ENCODE data around the gene IMPDH2. TPM values are rescaled to one million over a fixed set of nuclear protein-coding genes. Genes with fewer than 3 reads are reported as not detected.

IMPDH2 gene
- total and polyA plus RNA-seq, 12 donors, result 40.7 to 105 (median 60.6) TPM

DNA sequence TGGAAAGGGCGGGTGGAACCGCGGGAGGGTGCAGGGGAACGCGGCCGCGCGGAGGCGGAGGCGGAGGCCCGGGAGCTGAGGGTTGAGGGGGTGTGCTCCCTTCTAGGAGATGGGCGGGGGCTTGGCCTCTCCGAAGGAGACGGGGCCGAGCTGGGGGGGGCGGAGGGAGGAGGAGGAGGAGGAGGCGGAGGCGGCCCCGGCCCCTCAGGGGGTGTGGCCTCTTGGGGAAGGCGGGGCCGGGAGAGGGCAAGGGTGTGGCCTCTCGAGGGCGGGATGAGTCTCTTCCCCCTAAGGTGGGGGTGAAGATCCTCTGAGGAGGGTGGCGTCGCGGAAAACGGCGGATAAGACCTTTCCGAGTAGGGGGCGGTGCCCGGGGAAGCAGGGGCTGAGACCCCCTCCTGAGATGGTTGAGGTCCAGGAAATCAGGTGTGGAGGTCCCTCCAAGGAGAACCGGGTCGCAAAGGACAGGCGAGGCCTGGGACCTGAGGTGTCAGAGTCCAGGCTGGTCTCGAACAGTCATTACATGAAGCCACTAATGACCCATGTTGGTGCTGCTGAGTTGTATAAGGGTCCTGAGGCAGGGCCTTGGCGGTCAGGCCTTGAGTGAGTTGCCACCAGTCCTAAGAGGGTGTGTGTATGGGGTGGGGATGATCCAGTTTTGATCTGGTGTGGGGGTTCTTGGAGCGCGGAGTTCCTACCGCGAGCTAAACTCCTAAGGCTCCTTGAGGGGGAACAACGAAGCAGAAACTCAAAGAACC, 21.2 kb downstream of the IMPDH2 start:
- intact Hi-C loops (cut with DNase I), result no loop called here
- Histone ChIP-seq H3K27ac (peak overlapping the region; percentile 80 to 97 (median 92)), H3K4me3 (peak overlapping the region; percentile 55 to 93 (median 72)), H3K36me3 (peaks cover 0 to 37% (median 0%) of the 10 kb centered on the region in 9 donors), H3K9me3 (no peaks in the 10 kb centered on the region), H3K27me3 (no peaks in the 10 kb centered on the region), H3K4me1 (peaks cover 8 to 39% (median 26%) of the 10 kb centered on the region in 9 donors)
- 15 to 17% methylated on average over 38 to 41 of the region's 41 CpGs for WGBS, 2 donors
- peak; percentile 86 to 91 for DNase-seq
- peak; percentile 77 to 84 (median 80) for ATAC-seq
- TF ChIP-seq CTCF (IDR thresholded peaks at IDR 0.05), result no peak

- ATAC-seq, result peak; percentile 91 to 96 (median 93)
- intact Hi-C loops (cut with DNase I), result no loop called here
- WGBS, 2 donors, result 0% methylated on average over 64 to 65 of the region's 65 CpGs
- H3K27me3 ChIP-seq, result no peaks in the 10 kb centered on the region
- peak; percentile 96 to 97 for DNase-seq
- H3K4me1 ChIP-seq, result peaks cover 4 to 32% (median 19%) of the 10 kb centered on the region in 9 donors
- H3K36me3 ChIP-seq, result peaks cover 0 to 31% (median 0%) of the 10 kb centered on the region in 9 donors
- TF ChIP-seq CTCF (IDR thresholded peaks at IDR 0.05), result peak in 8 of 9 donors; percentile 9 to 70 (median 53)
- H3K4me3 ChIP-seq, result peak within 1 kb of the TSS; percentile 55 to 93 (median 72)
- peak within 1 kb of the TSS; percentile 80 to 97 (median 92) for H3K27ac ChIP-seq
- no peaks in the 10 kb centered on the region for H3K9me3 ChIP-seq
Measured at GRCh38 chr3:49007068-49007770, 22.0 kb downstream of the IMPDH2 start, which contains the start of gene WDR6. Gene WDR6, plus strand, starts transcription at chr3:49007391. Its CDS starts 41 bp downstream, at chr3:49007432.

DNA sequence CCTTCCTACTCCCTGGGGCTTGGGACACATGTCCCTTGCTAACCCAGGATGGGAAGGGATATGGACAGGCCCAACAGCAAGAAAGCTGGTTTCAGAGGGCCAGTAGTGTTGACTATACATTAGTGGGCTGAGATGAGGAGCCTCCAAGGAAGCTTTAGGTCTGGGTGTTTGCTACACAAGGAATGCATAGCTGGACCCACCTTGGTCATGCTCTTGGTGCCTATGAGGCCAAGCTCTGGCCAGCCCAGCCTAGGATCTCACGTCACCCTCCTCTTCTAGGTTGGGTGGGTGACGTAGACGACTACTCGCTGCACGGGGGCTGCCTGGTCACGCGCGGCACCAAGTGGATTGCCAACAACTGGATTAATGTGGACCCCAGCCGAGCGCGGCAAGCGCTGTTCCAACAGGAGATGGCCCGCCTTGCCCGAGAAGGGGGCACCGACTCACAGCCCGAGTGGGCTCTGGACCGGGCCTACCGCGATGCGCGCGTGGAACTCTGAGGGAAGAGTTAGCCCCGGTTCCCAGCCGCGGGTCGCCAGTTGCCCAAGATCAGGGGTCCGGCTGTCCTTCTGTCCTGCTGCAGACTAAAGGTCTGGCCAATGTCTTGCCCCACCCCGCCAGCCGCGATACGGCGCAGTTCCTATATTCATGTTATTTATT, 22.7 kb downstream of the IMPDH2 start:
- no peak for TF ChIP-seq CTCF (IDR thresholded peaks at IDR 0.05)
- peaks cover 0 to 28% (median 0%) of the 10 kb centered on the region in 9 donors for H3K36me3 ChIP-seq
- 1 to 4% methylated on average over 32 of the region's 32 CpGs for WGBS, 2 donors
- ATAC-seq, result peak; percentile 1 to 43 (median 14)
- intact Hi-C loops (cut with DNase I), result no loop called here
- no peaks in the 10 kb centered on the region for H3K27me3 ChIP-seq
- peak overlapping the region; percentile 55 to 93 (median 72) for H3K4me3 ChIP-seq
- no peaks in the 10 kb centered on the region for H3K9me3 ChIP-seq
- peak; percentile 23 to 44 for DNase-seq
- peaks cover 4 to 27% (median 16%) of the 10 kb centered on the region in 9 donors for H3K4me1 ChIP-seq
- H3K27ac ChIP-seq, result peak overlapping the region; percentile 80 to 97 (median 92)

DNA sequence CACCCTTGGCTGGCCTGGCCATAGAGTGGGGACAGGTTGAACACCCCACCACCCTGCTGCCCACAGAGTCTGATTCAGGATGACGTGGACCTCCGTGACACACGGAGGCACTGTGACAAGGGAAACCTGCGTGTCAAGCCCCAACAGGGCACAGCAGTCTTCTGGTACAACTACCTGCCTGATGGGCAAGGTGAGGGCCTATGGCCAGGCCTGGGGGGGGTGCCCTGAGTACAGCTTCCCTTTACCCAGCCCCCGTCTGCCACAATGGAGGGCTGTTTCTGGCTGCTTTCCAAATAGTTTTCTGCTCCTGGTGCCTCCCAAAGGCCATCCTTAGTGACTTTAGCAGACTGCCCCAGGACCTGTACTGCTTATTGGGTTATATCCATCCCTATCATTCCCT, 23.2 kb downstream of the IMPDH2 start:
- ATAC-seq (no peak), DNase-seq (no peak)
- intact Hi-C loops (cut with DNase I), result no loop called here
- peaks cover 4 to 27% (median 16%) of the 10 kb centered on the region in 9 donors for H3K4me1 ChIP-seq
- H3K4me3 ChIP-seq, result peak overlapping the region in 8 of 10 donors; percentile 55 to 93 (median 72)
- 95 to 97% methylated on average over 5 of the region's 5 CpGs for WGBS, 2 donors
- no peak for TF ChIP-seq CTCF (IDR thresholded peaks at IDR 0.05)
- no peaks in the 10 kb centered on the region for H3K9me3 ChIP-seq
- peaks cover 0 to 22% (median 0%) of the 10 kb centered on the region in 9 donors for H3K36me3 ChIP-seq
- peak overlapping the region in 6 of 10 donors; percentile 80 to 97 (median 92) for H3K27ac ChIP-seq
- H3K27me3 ChIP-seq, result no peaks in the 10 kb centered on the region
